Hindlimb muscle (tissue), 1 donor: ENCODE results near the gene PRSS27. TPM values are rescaled to one million over a fixed set of nuclear protein-coding genes. Genes with fewer than 3 reads are reported as not detected.
A peak's percentile ranks its signal among the peaks of the same experiment; 100 is the strongest.
"Not testable (repeated sequence)": the region's sequence is repeated elsewhere in the genome, so short reads cannot be mapped to it uniquely, and the experiment has no call there.

Experiments used
- DNase-seq: peaks from one replicate; pipeline ENCODE4 v3.0.0-alpha.2; 2013
- polyA plus RNA-seq: library from polyadenylated mRNA; unstranded; fragments of 120-200 nt; gene quantifications from one replicate; pipeline ENCODE4 v1.2.1, GENCODE V29; 2013; ENCODE audit not compliant: insufficient read length

The PRSS27 gene
- polyA plus RNA-seq, 1 donor: 1.0 TPM

DNA sequence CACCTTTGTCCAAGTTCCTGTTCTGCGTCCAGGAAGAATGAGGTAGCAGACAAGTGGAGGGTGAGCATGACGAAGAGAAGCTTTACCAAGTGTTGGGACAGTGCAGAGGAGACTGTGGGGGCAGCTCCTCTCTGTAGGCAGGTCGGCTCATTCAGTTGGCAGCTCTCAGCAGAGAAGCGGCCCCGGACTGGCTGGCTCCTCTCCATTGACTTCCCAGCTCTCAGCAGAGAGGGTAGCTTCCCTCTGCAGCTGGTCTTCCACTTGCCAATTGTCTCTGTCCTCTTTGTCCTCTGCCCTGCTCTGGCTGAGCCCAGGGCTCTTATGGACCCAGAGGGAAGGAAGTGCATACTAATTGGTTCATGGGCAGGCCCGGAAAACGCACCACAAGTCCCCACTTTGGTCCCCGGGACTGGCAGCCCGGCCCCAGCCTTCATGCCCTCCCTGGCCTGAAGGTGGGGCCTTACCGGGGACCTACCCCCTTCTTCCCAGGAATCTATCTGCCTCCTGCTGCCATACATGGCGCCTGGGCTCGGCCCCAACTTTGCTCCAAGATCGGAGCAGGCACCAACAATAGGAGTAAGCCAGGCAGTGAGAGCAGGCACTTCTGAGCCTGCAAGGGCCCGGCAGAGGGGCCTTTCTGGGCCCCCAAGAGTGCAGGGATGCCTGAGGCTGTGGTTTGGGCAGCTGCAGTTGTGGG, 27.6 kb downstream of the PRSS27 start:
- DNase-seq: no peak

DNA sequence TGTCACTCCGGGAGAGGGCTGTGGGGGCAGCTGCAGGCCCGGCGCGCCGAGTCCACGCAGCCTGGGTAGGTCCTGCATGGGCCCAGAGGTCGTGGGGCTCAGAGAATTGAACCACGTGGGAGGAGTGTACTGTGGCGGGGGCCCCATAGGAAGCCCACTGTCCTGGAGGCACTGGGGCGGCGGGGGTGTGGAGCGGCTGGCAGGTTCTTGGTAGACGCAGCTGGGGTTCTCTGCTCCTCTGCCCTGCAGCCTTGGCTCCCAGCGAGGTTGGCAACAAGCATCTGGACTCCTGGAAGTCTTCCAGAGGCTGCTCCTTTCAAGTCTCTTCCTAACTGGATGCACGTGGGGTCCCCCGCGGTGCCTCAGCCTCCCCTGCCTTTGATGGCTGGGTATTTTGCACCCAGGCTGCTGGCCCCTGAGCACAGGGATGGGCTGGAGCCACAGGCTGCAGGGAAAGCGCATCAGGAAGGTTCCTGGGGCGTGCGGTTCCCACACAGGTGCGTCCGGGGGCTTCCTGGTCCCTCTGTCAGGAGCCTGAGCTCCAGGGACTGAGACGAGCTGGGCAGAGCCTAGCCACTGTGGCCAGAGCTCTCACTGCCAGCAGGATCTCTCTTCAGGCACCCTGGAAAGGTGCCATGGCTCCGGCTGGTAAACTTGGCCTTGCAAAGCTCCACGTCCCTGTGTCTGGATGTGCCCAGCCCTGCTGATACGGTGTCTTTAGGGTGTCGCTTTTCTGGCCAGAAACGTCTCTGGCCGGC, 28.4 kb downstream of the PRSS27 start:
- peak; percentile 36 for DNase-seq

DNA sequence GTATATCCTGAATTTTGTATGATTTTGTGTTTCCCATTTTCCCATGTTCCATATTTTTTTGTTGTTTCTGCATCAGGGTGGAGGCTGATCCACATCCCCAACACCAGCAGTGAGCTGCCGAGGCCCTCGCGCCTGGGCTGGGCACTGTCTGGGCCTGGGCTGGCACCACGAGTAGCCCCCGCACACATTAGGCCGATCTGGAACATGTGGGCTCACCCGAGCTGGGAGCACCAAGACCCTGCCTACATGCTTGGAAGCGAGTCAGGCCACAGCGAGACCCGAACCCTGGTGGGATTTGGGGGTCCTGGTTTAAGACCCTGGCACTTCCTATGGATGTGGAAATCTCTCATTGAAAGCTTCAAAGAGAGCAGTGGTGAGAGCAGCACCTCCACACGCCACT, 29.2 kb downstream of the PRSS27 start:
- DNase-seq: no peak

DNA sequence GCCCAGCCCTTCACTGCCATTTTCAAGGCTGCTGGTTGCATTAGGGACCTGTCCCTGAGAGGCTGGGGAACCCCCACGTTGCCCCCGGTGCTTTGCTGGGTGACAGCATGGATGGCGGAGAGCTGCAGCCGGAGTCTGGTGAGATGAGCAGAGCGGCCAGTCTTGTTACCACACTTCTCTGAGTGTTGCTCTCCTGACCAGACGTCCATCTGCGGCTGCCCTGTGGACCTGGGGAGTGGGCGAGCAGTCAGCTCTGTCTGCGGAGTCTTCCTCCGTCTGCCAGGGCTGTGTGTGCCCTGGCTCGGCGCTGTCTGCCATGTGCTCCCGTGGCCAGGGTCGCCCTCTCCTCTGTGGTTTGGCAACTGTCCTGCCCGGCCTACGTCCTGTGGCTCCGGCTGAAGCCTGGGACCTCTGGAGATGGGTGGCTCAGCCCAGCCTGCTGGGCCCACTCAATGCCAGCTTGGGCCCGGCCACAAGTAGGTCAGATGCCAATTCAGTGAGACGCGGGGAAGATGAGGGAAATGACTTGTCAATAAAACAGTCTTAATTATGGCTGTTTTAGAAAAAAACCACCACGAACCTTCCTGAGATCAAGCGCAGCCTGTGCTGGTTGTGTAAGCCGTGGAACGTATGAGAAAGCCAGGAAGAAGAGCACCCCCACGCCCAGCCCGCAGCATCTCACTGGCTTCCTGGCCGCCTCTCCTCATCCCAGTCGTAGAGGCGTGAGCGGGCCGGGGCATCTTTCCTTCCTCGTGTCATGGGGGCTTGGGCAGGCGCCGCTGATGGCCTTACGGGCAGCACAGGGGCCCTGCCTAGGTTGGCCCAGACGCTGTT, 29.8 kb downstream of the PRSS27 start:
- DNase-seq: no peak

DNA sequence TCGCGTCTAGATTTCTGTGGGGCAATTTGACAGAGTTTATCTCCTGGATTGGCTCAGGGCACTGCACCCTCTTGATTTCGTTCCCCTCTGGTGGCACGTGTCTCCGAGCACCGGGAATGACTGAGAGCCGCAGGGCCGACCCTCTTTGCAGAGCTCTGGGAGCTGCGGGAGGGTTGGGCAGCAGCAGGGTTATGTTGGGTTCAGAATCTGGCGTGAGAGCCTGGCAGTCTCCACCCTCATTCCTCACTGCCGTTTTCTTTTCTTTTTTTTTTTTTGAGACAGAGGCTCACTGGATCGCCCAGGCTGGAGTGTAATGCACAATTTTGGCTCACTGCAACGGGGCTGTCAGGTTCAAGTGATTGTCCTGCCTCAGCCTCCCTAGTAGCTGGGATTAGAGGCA, 30.6 kb downstream of the PRSS27 start:
- not testable (repeated sequence) for DNase-seq

DNA sequence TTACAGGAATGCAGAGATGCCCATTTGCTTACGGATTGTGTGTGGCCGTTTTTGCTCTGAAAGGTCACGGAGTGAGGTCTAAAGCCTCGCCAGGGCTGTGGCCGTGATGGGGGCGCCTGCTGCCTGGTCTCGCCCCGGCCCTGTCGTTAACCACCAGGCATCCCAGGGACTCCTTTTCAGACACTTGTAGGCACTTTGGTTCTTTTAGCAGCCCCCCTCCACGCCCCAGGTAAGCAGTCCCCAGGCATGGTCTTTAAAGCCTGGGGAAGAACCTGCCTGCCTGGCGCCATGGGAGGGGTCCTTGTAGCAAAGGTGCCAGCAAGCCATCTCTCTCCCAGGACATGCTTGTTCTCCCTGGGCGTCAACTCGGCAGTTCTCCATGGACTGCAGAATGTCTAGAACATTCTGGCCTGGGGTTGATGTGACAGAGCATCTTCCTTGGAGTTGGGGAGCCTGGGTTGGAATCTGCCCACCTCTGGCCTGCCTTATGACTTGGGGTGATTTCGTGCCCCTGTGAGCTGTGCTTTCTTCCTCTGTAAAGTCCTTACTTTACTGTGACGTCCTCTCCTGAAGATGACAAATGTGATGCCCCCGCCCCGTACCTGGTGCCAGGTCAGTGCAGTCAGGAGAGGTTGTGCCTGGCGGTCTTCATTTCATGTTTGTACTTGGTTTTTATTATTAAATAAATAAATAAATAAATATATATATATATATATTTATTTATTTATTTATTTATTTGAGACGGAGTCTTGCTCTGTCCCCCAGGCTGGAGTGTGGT, 32.3 kb downstream of the PRSS27 start:
- no peak for DNase-seq

DNA sequence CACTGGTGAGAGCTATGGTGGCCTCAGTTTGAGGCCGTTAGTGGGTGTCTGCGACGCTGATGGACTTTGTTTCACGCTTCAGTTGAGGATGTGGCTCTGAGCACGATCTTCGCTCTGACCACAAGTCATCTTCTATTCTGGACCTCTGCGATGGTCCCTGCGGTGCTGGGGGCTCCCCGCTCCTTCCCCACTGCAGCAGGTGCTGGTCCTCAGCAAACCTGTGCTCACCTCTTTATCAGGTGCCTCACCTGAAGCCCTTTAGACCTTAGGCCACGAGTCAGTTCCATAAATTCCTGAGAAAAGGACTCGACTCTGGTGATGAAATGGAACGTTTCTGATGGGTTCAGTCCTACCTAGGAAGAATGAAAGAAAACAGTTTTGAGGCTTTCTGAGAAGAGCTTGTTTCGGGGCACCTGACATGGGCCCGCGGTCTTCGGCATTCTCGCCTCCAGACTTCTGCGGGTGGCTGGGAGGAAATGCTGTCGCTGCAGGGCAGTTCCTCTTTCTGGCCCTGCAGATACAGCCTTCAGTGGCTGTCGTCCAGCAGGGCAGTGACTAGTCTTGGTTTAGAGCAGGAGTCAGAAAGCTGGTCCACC, 33.0 kb downstream of the PRSS27 start:
- DNase-seq: peak; percentile 28

DNA sequence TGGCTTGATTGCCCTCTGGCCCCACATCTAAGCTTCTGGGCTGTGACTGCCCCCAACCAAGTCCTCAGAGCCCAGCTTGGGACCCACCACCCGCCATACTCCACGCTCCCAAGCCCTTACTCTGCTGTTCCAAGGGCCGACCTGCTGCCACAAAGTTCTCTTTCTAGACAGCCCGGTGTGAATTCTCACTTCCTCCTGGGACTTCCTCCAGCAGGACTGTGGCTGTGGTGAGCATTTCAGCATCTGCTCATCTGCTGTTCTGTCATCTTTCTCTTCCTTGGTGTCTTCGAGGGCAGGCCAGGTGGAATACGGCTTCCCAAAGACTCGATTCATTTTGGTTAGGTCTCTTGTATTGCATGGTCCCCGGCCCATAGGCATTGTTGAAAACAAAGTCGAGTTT, 33.9 kb downstream of the PRSS27 start:
- DNase-seq: not testable (repeated sequence)

DNA sequence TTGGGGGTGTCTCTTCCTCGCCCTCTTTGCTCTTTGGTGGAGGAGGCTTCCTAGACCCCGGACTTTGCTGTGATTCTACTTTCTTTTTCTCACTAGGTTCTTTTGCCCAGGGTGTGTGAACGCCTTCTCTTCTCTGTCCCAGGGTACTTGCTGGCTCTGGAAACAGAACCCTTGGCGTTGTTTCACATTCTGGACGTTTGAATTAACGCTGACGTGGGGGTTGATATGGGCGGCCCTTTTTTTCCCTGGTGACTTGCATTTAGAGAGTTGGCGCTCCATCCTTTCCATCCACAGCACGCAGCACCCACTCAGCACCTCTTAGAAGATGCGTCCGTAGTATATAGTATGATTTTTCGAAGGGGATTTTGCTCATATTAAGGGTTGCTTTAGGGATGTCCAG, 37.0 kb downstream of the PRSS27 start:
- DNase-seq: not testable (repeated sequence)

DNA sequence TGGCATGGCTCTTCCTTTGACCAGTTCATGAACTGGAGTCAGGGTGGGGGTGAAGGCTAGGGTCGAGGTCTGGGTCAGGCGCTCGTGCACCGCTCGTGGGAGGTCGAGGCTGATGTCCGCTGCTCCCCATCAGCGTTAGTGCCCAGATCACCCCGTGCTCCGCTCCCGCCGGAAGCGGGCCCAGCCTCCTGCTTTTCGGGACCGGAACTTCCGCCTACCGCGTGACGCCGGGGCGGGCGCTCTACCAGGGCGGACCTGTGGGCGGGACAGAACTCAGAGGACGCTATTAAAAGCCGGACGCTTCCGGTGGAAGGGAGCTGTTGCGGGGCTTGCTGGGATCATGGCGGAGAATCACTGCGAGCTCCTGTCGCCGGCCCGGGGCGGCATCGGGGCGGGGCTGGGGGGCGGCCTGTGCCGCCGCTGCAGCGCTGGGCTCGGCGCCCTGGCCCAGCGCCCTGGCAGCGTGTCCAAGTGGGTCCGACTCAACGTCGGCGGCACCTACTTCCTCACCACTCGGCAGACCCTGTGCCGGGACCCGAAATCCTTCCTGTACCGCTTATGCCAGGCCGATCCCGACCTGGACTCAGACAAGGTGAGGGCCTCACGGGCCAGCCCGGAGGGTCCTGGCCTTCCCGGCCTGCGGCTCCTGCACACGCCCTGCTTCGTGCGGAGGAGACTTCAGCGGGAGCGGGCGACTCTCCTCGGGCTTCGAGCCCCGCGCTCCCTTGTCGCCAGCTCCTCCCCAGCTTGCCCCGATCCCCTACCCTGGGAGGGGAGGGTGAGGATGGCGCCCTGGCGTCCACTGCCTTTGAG, 37.6 kb downstream of the PRSS27 start, which contains the start of gene KCTD5:
Gene KCTD5, plus strand, starts transcription at position 315 of the 813 bp plus-strand sequence. Its CDS starts 26 bp downstream, at position 341.
- peak; percentile 98 for DNase-seq

DNA sequence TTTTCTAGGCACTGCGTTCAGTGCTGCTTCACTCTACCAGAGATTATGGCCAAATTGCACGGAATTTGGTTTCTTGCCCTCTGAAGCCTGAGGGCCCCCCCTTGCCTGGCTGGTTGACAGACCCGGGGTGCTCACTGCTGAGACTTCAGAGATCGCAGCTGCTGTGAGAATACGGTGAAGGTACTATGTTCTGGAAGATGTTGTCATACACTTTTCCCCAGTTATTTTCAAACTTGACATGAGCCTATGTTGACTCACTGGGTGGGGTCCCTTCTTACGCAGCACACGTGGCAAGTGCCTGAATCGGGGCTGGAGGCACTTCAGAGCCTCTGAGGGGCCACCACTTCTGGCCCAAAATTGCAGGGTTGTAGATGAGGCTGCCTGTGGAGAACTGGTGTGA, 39.7 kb downstream of the PRSS27 start:
- DNase-seq: not testable (repeated sequence)

DNA sequence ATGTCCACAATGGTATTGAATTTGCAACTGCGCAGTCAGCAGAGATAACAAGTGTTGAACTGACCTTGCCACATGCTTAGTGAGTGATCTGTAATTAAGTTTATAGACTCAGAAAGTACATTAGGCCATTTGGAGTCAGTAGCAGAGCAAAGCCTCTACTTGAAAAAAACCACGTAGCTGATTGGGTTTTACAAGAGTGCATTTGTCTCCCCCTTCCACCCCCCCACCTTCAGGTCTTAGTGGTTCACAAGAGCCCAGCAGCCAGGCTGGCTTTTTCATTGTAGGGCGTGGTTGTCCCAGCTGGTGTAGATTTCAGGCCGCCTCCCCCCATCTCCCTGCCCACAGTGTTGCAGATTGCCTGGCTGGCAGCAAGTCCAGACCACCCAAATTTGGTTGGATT, 40.1 kb downstream of the PRSS27 start:
- not testable (repeated sequence) for DNase-seq

DNA sequence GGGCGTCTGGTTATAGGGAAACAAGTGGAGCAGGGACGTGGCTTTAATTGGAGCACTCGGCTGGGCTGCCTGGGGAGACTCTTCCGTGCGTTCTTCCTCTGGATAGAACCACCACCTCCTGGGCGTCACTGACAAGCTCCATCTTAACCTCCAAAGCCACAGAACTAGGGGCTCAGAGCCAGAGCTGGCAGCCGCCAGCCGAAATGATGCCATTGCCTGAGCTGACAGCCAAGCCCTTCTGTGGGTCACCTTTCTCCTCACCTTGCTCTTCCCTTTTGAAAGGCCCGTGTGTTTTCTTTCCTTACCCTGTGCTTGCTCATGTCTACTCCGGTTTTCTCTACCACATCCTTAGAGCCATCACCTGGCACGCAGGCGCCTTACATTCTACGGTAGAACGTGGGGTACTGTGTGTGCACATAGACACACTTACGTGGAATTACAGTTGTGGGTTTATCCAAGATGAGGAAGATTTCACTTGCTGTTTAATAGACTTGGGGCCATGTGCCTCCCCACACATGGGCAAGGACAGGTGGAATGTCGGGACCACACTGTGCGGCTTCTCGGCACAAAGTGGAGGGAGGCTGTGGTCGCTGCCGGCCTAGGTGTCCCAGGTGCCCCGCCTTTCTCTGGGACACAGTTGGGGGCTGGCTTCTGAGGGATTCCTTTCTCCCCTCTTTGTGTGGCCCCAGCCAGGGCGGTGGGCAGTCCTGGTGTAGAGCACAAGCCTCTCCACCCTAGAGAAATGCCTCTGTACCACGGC, 41.6 kb downstream of the PRSS27 start:
- not testable (repeated sequence) for DNase-seq

DNA sequence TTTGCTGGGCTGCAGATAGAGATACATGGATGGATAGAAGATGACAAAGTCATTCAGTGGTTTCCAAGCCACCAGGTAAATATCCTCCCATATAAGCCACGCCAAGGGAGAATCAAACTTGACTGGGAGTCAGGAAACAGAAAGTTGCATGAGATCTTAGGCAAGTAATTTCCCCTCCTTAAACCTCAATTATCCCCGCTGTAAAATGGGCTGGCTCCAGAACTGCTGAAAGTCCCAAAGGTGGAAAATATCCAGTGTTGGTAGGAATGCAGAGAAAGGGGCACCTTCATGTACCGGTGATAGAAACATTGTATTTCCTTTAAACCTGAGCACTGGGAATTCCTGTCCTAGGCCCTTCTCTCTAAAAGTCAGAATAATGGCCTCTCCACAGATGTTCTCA, 43.1 kb downstream of the PRSS27 start:
- not testable (repeated sequence) for DNase-seq

DNA sequence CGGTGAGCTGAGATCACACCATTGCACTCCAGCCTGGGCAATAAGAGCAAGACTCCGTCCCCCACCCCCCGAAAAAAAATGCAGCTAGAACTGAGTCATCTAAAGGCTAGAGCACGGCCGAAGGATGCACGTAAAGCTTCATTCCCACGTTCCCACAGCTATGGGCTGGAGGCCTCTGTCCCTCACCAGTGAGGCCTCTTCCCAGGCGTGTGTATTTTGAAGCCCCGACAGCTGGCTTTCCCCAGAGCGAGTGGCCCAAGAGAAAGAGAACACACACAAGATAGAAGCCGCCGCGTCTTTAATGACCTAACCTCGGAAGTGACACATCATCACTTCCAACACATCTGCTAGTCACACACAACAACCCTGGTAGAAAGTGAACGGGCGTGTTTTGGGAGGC, 44.3 kb downstream of the PRSS27 start:
- DNase-seq: no peak

DNA sequence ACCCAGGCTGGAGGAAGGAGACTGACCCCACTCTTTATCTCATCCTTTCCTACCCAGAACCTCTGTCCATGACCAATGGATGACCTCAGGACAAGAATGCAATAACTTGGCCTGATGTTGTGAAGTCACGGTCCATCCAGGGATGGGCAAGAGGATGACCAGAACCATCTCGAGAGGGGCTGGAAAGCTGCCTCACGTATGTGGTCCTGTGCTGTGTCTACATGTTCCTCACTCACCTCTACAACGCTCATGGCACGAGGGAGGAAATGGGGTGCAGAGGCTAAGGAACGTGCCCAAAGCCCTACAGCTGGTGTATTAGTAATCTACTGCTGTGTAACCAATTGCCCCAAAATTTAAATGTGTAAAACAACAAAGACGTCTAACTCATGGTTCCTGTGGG, 45.0 kb downstream of the PRSS27 start:
- no peak for DNase-seq

DNA sequence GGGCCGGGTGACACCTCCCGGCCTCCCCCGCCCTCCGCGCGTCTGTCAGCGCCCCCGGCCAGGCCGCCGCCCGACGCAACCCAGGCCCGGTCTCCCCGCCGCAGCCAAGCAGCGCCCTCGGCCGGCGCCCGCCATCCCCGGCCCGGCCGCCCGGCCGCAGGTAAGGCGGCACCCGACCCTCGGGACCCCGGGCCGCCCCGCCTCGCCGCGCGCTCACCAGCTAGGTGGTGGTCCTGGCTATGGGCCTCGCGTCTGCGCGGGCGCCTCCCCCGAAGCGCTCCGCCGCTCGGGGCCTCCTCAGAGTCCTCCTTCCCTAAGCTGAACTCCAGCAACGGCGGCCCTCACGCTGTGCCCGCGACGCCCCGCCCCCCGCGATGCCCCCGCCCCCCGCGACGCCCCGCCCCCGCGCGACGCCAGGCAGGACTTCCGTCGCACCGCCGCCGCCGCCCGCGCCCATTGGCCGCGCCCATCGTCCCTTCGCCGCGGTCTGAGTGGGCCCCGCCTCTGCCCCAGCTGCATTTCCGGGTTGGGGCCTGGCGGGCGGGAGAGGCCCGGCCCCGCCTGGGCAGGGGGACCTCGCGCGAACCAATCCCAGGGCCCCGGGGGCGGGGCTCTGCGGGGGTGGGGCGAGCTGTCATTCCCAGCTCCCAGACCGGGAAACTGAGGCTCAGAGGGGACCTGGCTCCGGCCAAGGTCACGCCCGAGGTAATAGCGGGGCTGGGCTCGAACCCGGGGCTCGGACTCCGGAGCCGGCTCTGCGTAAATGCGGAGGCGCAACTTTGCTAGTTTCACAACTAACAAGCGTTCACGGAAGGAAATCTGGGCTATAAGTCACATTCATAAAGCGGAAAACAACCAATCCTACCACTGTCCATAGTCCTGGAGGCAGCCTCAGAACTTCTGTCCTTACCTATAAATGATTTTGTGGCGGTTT, 46.7 kb downstream of the PRSS27 start:
- peak; percentile 94 for DNase-seq

DNA sequence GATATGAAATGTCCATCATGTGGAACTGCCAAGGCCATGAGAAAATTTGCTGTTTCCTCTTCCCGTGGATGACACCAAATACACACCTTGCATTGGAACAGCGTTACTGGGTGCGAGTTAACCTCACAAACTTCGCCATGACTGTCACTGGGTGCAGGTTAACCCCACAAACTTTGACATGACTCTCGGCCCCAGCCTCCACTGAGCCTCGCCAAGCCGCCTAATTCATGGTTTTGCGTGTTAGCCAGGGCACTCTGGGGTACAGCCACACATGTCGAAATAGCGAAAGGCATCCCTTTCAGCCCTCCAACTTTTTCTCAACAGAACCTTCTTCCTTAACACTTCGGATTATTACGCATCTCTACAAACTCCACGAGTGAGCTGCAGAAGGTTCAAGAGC, 48.3 kb downstream of the PRSS27 start:
- no peak for DNase-seq

DNA sequence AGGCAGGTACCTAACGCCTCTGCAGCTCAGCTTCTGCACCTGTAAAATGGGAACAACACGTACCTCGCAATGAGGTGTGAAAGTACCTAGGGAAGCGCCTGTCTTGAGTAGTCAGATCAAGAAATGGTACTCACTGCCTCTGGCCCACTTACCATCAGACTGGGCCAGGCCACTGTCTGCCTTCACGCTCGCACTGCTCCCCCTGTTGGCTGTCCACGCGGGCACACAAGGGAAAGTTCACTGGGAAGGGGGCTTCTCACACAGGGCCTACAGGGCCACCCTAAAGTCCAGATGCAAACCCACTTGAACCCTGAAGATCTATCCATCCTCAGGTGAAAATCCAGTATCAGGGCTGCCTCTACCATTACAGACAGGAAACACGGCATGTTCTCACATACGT, 48.8 kb downstream of the PRSS27 start:
- DNase-seq: not testable (repeated sequence)
